Activated CD4-positive, CD25-positive, alpha-beta regulatory T cell treated with anti-CD3 and anti-CD28 coated beads, Interleukin-2, amount 50 U/mL, for 16 hours (primary cell): ENCODE measurements around the gene PLEKHG4.
A peak's percentile ranks its signal among the peaks of the same experiment; 100 is the strongest.

Source experiments
- DNase-seq: peaks from one replicate; pipeline ENCODE4 v3.0.0-alpha.2; 2020; ENCODE audit warnings: low read depth, low spot score

Gene PLEKHG4

GRCh38 chr16:67260426-67261063, 18.8 kb upstream of the PLEKHG4 start:
- no peak for DNase-seq

GRCh38 chr16:67263201-67263600, 16.1 kb upstream of the PLEKHG4 start:
- no peak for DNase-seq

DNA sequence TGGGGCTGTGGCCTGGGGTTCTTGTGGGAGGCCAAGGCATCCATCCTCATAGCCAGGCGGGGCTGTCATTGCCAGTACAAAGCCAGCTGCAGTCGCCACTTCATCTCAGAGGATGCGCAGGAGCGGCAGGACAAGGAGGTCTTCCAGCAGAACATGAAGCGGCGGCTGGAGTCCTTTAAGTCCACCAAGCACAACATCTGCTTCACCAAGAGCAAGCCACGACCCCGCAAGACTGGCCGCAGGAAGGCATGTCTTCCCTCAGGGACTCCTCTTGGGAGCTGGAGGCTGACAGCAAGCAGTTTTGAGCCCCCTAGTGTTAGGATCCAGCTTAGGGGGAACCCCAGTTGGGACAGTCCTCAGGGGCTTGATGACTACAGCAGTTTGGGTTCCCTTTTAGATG, 15.1 kb upstream of the PLEKHG4 start:
- no peak for DNase-seq

DNA sequence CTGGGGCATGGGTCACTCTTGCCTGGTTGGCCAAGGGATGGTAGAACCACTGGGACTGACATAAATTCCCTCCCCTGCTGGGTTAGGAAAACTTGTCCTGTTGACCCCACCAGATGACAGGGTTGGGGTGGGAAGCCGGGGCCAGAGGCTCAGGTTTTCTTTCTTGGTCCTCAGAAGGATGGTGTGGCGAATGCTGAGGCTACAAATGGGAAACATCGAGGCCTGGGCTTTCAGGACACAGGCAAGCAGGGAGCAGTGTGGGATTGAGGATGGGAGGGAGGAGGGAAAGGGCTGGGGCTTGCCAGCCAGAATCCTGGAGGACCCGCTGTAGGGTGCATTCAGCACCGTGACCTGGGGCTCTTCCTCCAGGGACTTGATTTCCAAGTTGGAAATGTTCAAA, 14.5 kb upstream of the PLEKHG4 start:
- DNase-seq: no peak

- DNase-seq: no peak
These were observed 13.5 kb upstream of the PLEKHG4 start for GRCh38 chr16:67265834-67266233.

GRCh38 chr16:67268136-67268579, 11.2 kb upstream of the PLEKHG4 start:
- DNase-seq: no peak

DNA sequence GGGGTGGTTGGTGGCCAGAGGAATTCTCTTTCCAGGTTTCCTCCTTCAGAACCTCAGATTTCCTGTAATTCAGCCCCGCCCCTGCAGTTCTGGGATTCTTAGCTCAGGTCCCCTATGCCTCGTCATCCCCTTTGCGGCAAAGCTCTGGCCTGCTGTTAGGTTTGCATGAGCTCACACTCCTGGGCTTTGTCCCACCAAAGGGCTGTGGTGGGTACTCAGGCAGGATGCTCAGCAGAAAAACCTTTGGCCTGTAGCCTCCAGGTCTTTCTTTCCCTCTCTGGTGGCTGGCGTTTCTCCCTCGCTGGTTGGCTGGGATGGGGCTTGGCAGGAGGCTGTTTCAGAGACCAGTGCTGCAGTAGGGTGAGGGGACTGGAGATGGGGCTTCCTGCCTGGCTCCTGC, 9.6 kb upstream of the PLEKHG4 start:
- no peak for DNase-seq

DNA sequence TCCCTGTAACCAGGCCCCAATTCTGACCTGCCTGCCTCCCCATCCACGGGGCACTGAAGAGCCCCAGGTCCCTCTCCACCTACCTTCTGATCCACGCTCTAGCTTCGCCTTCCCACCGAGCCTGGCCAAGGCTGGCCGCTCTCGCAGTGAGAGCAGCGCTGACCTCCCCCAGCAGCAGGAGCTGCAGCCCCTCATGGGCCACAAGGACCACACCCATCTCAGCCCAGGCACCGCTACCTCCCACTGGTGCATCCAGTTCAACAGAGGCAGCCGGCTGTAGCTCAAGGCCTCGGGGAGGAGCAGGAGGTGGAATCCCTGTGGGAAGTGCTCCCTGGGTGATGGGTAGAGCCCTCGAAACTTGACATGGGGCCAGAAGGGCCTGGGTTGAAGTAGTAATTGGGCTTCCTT, 8.4 kb upstream of the PLEKHG4 start:
- no peak for DNase-seq

DNA sequence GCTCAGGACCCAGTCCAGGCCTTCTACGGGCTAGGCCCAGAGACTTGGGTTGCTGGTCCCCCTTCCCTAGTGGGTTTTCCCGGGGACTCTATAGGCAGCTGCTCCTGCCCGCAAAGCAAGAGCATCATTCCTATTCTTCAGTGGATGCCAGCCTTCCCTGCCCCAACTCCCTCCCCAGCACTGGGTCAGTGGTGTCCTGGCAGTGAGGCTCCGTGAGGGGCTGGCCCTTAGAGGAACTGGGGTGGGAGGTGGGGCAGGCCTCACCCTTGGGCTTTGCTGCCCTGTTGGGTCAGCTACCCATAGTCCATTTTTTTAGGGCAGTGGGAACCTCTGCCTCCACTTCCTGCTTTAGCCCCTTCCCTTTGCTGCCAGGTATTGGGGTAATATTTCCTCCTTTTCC, 7.9 kb upstream of the PLEKHG4 start:
- no peak for DNase-seq

DNA sequence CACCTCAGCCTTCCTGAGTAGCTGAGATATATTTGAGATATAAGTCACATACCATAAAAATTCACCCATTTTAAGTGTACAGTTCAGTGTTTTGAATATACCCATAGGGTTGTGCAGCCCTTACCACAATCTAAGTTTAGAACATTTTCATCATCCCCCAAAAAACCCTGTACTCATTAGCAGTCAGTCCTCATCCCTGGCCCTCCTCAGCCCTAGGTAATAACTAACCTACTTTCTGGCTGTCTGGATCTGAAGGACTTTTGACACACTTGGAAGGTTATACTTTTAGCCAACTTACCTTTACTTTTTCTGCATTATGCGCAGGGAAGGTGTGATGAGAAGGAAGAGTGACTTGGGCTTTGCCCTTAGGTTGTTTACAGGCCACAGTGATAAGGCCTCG, 4.0 kb upstream of the PLEKHG4 start:
- DNase-seq: no peak

DNA sequence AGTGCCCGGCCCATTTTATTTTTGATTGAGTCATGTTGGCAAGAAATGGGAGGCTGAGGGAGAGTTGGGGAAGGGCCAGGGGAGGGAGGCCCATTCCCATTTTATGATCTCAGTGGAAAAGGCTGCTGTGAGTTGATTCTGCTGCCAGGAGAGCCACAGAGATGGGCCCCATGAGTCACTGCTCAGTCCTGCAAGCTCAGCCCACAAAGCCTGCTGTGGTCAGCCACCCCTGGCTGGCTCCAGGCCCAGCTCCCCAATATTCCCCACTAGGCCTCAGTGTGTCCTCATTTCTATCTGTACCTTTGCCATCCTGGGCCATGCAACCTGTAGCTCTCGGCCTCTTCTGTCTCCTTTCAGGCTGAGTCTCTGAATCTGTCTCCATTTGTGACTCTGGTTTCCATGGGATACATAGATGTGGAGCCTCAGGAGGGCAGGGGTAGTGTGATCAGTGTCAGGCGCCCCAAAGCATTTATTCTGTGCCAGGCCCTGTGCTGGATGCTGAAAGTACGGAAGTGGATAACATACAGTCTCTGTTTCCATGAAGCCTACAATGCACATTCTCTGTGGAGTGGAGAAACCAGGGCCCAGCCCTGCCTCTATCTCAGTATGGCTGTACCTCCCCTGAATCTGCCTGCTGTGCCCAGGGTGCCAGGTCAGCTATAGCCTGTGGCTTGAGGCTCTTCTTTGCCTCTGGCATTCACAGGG, 1.9 kb upstream of the PLEKHG4 start:
- no peak for DNase-seq

DNA sequence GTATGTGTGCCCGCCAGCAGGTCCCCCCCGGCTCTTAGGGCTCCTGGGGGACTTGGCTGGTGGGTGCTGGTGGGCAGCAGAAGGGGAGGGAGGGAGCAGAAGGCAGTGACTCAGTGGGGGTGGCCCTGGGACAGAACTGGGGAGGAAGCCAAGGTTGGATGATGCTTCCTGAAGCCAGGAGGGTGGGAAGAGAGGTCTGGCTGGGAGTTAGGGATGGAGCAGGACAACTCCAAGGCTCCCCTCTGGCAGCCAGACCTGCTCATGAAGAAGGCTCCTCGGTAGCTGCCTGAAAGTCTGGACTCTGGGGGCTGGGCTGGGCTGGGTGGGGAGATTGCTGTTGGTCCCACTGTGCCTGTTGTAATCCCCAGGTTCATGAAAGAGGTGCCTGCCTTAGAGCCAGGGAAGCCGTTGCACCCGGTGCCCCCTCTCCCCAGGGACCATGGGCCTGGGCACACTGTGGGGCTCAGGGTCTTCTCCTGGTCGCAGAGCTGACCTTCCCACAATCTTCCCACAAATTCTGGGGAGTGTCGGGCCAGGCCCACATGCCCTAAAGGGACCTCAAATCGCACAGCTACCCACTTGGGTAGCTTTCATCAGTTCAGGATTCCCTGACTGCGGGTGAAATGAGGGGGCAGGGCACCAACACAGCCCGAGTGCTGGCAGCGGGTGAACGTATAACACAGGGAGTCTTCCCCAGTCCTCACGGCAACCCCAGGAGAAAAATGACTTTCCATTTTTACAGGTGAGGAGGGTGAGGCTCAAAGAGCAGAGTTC, 1.1 kb upstream of the PLEKHG4 start:
- DNase-seq: no peak

DNA sequence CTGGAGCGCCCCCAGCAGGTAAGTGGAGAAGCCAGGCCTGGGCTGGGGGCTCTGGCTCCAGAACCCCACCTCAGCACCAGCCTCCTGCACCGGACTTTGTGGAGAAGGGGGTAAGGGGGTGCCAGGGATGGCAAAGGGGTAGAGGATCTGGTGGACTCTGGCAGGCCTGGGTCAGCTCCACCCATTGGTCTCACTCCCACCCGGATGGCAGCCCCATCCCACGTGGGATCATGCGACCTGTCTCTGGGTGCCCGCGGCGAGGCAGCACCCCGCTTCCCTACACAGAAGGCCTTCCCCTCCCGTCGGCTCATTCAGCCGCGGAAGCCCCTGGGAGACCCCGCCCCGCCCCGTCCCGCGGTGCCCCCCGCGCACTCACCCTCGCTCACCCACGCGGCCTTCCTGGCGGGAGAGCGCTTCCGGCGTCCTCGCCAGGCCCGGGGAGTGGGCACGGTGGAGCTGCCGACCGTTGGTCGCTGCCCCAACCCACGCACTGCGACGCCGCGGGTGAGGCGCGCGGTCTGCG, 498 bp upstream of the PLEKHG4 start:
- DNase-seq: peak; percentile 15

DNA sequence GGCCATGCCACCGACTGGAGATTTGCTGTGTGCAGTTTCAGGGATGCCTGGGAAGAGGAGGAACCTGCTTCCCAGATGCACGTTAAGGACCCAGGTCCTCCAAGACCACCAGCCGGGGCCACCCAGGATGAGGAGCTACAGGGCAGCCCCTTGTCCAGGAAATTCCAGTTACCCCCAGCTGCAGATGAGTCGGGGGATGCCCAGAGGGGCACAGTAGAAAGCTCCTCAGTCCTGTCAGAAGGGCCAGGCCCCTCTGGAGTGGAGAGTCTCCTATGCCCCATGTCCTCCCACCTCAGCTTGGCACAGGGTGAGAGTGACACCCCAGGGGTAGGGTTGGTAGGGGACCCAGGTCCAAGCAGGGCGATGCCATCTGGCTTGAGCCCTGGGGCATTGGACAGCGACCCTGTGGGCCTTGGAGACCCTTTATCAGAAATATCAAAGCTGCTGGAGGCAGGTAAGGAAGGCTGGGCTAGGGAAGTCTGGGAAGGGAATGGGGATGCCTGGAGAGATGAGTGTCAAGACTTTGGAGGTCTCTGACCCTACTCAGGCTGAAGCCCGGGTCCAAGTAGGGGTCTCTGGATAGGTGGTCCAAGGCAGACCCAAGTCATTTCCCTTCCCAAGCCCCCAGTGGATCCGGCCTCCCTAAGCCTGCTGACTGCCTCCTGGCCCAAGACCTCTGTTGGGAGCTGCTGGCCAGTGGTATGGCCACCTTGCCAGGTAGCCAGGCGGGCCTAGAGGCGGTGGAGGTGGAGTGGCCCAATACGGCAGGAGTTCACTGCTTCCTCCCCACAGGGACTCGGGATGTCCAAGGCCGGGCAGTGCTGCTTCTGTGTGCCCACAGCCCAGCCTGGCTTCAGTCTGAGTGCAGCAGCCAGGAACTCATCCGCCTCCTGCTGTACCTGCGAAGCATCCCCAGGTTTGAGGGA, 1.0 kb downstream of the PLEKHG4 start:
- no peak for DNase-seq

DNA sequence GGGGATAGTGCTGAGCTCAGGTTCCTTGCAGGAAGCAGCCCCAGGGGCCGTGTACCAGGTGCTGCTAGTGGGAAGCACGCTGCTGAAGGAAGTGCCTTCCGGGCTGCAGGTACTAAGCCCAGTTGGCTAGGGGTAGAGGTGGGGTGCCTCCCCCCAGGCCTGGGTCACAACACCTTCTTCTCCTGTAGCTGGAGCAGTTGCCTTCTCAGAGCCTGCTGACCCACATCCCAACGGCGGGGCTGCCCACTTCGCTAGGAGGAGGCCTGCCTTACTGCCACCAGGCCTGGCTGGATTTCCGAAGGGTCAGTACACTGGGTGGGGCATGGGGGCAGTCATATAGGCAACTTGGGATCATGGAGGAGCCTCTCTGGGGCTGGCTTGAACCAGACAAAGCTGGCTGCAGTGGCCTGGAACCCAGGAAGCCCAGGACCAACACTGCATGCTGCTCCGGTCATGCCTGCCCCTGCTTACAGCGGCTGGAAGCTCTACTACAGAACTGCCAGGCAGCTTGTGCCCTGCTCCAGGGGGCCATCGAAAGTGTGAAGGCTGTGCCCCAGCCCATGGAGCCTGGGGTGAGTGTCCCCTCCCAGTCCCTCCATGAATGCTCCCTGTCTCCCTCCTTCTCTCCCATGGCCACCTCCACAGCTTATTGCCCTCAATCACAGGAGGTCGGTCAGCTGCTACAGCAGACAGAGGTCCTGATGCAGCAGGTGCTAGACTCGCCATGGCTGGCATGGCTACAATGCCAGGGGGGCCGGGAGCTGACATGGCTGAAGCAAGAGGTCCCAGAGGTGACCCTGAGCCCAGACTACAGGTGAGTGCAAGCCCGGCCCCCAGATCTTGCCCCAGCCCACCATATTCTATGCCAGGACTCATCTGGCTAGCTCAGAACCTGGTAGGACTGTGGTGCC, 2.5 kb downstream of the PLEKHG4 start:
- no peak for DNase-seq

DNA sequence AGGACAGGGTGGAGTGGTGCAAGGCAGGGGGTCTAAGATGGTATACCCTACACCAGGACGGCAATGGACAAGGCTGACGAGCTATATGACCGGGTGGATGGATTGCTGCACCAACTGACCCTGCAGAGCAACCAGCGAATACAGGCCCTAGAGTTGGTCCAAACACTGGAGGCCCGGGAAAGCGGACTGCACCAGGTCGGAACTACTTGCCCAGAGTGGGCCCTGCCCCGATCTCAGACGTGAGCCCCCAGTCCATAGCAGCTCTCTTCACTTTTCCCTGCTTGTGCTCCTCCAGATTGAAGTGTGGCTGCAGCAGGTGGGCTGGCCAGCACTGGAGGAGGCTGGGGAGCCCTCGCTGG, 3.1 kb downstream of the PLEKHG4 start:
- DNase-seq: no peak

DNA sequence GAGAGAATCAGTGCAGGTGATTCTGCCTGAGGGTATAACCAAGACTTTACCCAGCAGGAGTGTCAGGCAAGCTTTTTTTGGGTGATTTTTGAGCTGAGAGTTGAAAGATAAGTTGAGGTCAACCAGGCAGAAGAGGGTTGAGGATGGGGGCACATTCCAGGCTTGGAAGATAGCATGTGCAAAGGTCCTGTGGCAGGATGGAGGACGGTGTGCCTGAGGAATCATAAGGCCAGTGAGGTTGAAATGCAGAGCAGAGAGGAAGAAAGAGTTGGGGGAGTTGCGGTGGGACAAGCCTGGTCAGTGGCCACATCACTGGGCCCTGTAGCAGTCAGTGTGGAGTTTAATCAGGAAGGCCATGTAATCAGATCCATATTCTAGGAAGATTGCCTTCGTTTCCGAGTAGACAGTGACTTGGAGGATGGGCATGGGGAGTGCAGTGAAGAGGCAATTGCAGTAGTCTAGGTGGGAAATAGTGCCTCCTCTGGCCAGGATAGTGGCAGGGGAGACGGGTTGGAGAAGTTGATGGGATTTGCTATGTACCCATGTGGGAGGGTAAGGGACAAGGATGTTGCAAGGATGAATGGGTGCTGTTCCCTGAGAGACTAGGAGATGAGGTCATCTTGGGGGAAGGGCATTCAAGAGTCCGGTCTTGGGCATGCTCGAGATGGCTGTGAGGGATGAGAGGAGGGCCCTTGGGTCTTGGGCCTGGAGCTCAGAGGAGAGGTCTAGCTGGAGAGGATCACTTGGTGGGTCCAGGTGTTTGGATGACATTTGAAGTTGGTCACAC, 3.9 kb downstream of the PLEKHG4 start:
- no peak for DNase-seq

DNA sequence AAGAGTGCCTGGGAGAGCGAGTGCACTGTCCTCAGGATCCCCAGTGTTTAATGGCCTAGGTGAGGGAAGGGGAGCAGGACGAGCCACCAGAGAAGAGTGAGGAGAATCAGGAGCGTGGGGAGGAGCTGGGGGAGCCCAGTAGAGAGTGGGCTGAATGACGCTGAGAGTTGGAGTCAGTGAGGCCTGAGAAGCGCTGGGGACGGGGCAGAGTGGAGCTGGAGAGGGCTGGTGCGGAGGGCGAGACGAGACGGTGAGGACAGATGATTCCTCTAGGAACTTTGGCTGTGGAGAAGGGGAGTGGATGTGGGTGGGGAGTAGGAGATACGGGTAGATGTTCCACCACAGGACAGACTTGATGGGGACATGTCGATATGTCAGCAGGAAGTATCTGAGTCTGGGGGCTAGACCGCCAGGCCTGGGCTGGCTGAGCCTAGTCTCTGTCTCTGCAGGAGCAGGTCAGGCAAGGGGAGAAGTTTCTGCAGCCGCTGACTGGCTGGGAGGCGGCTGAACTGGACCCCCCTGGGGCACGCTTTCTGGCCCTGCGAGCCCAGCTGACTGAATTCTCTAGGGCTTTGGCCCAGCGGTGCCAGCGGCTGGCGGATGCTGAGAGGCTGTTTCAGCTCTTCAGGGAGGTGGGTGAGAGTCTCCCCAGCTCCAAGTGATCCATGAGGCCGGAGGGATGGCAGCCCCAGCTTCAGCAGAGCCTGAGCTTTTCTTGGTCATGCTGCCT, 4.7 kb downstream of the PLEKHG4 start:
- DNase-seq: no peak
